Renal pelvis (tissue), 4 donors: ENCODE results near the gene TMTC1. TPM values are rescaled to one million over a fixed set of nuclear protein-coding genes. Genes with fewer than 3 reads are reported as not detected.
"Not testable (repeated sequence)": the region's sequence is repeated elsewhere in the genome, so short reads cannot be mapped to it uniquely, and the experiment has no call there.

Experiments used
- DNase-seq: peaks from one replicate; pipeline ENCODE4 v3.0.0-alpha.2; 2013
- polyA plus RNA-seq, 3 donors: library from polyadenylated mRNA; unstranded; fragments of 120-200 nt; gene quantifications; one replicate each; pipeline ENCODE4 v1.2.1, GENCODE V29; 2013; ENCODE audit not compliant: insufficient read length in 3 of 3

TMTC1 gene
- polyA plus RNA-seq, 3 donors = 20.4 to 24.3 (median 24.0) TPM

DNA sequence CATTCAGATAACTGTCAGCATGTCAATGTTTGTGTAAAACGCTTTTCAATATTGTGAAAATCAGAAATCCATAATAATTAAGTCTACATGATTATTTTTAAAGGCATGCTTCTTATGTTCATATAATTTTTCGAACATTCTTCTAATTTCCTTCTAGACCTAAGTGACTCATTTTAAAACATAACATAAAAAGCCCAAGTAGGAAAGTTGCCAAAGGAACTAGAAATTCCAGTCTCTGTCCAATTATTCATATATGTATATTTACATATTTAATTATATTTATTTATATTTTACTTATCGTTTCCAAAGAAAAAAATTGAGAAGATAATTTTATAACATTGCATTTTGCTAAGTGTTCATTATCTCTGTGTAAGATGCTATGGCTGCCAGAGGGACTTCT lies 110.4 kb downstream of the TMTC1 start:
- no peak for DNase-seq

DNA sequence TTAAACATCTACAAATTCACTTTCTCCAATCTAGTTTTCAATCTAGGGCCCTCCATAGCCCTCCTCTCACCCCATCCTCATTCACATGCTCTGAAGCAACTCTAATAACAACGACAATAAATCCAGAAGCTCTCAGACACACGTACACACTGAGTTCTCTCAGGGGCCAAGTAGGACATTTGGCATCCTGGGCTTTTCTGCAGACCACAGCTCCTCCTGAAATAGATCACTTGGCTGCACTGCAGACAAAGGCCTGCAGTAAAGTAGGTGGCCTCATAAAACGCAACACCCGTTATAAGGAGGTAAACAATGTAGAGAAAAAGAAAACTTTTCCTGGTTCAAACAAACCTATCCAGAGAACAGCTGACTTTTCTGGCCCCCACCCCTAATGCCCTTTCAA lies 111.2 kb downstream of the TMTC1 start:
- DNase-seq = no peak

DNA sequence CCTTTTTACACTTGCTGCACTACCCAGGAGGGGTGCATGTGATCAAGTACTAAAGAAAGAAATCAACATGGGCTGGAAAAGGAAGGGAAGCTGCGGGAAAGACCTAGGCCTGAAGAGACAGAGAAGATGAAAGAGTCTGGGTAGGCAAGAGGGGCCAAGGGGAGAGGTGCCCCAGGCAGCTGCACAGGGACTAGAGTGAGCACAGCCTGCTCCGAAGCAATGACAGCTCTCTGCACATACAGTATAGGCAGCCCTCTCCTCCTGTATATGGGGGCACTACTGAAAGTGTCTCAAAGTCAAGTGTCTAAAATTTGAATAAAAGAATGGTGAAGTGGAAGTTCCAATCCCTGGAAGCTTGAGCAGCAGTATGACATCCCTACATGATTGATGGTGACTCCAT lies 112.0 kb downstream of the TMTC1 start:
- DNase-seq = no peak

DNA sequence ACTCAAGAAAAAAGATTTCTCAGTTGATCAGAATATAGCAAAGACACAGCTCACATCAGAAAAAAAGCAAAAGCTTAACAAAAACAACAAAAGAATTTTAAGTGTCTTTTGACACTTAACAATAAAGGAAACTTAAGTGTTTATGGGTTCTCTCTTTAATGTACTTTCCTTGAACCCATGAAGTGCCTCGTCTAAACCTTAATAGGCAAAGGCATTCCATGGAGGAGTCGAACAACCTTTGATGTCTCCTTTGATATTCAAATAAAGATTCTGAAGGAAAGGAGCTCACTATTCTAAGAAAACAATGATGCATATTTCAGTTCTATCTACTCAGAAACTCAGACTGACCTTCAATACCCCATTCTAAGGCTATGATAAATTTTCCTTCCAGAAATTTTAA lies 116.7 kb downstream of the TMTC1 start:
- DNase-seq = no peak

DNA sequence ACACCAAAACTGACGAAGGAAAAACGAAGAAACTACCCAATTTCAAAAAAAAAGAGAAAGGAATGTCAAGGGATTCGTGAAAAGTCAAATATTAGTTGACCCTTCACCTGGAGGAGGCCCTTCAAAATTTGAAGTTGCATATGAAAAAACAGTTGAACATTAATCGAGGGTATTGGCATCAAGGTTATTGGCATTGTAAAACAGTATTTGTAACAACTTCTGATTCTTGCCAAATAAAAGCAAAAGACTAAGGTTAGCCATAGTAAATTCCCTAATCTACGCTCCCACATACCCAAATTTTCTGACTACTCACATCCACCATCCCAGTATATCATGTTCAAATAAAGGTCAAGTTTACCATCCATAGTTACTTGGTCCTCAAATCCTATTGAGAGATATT lies 118.6 kb downstream of the TMTC1 start:
- DNase-seq = no peak

DNA sequence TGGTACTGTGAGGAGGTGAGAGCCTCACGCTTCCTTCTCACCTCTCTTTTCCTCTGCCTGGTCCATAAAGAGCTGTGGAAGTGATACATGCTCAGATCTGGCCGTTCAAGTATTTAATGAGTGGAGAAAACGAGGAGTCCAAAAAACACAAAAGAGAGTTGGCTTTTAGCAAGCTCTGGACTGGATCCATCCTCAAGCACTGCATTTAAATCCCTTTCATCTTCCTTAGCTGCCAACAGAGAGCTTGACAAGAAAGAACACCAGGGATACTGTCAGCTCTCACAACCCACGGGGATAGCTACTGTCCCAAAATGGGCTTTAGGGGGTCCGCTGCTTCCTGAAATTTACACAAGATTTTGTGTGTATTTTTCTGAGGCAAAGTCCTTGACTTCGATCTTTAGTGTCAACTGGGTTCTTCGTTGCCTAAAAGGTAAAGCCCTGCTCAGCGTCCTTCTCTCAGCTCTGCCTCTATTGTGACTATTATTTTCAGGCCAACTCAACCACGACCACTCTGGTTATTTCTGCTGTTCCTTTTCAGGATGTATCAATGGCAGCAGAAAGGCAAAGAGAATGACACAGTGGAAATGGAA lies 120.9 kb downstream of the TMTC1 start:
- DNase-seq = no peak

DNA sequence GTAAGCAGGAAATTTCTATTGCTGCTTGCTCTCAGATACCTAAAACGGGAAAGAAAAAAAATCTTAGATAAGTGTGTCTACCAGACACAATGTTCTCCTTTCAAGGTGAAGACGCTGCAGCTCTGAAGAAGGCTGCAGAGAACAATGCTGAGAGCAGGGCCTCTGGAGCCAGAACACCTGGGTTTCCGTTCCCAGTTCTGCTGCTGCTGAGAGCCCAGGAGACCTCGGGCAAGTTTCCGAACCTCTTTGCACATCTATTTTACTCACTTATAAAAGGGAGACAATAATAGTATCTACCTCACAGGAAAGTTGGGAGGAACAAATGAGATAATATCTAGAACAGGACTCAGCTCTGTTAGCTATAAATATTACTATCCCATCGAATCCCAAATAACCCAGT lies 122.9 kb downstream of the TMTC1 start:
- DNase-seq = no peak

DNA sequence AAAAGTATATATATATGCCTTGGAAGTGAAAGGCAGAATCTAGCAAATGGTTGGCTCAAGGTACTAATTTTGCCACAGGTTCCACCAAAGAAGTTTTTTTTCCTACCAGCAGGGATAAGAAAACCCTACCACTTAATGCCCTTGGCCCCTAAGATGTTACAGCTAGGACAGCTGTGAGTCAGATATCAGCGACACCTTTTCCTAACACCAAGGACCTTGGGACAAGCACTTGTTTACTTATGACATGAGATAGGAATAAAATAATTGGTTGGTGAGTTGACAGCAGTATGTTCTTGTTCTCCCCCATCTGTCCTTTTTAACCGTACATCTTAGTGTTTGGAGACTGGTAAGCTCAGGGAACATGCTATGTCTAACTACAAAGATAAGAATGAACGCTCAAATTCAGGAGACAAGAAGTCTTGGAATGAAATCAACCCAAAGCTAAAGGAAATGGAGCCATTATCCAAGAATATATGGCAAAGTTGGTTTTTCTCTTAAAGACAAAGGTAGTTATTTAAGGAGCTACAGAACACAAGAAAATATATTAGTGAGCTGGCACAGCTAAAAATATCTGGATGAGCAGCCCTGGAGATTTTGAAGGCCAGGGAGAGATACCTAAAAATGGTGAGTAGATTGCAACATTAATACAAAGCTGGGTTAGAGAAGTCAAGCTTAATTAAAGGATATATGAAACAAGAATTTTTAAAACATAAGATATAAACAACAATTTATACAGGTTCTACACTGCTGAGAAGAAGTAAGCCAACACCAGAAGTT lies 126.8 kb downstream of the TMTC1 start:
- no peak for DNase-seq

DNA sequence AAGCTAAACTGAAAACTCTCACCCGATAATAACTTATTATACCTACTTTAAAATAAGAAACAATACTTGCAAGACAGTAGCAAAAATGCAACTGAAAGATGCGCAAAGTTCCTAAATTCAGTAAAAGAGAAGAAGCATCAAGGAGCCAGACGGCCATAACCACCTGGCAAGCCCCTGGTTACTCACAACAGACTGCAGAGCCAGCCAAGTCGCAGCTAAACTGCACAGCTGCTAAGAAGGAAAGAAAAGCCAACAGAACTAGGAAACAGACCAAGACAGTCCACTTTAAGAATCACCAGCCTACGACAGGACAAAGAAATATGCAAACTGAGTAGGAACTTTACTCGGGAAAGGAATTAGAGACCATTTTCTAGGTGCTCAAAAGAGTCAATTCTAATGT lies 127.9 kb downstream of the TMTC1 start:
- DNase-seq = no peak

DNA sequence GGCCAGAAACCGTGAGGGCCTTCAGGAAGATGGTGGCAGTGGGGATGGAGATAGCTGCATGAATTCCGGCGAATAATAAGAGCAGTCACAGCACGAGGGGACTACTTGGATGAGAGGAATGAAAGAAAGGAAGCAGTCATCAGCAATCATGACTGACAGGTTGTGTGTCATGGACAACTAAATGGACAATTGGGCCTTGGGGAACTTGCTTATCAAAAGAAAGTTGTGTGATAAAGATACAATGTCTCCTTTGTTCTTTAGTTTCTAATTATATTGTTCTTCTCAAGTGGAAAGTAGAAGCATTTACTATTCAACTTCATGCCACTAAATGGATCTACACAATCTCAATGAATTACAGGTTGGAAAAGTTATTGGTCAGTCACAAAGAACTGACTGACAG lies 130.5 kb downstream of the TMTC1 start:
- no peak for DNase-seq

DNA sequence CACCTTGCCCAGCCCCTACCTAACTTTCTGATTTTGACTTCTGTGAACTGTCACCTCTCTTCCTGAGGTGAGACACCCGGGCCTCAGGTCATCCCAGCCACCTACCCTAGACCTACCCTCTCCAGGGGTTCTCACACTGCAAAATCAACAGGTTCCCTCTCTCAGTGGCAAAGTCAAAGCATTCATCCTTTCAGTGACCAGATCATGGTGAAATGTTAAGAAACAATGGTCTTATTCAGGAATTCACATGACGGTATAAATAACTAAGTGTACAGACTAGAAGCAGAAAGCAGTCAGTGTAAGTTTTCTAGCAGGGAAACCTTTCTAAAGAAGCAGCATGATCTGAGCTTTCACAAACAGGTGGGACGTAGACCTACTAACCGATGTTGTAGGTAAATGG lies 133.4 kb downstream of the TMTC1 start:
- no peak for DNase-seq

DNA sequence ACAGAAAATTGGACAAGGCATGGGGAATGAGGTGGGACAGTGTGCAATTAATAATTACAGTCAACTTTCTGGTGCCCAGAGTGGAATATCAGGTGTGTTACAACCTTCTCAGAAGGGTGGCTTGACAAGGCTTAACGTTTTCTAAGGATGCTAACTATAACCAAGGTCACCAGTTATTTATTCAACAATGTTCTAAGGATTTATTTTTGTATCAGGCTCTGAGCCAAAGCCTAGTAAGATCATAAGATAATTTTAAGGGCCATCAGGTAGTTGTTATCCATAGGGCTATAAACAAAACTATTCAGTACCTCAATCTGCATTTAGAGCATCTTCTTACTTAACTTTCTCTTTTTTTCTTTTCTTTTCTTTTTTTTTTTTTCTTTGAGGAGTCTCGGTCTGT lies 134.0 kb downstream of the TMTC1 start:
- DNase-seq = no peak

DNA sequence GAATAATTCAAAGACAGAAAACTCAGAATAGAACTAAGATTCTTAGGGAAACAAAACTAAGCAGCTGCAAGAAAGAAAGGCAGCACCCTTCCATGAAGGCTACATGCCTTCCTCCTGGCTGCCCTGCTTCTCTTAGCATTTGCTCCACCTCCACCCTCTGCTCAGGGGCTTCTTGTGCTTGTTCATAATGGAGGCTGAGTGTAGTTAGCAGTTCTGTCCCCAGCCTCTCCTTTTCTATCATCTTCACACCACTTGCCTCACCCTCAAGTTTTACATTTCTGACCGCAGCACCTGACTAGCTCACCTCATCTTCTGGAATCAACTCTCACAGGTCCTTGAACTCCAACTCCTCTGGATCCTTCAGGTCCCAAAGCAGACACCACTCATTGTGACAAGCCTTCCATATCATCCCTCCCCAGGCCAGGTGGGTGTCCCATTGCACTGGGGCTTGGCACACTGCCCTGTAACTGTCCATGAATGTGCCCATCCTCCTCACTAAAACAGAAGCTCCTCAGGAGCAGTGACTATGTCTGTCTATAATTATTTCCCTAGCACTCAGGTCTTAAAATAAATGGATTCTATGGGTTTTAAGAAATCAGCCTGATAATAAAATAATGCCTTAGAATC lies 139.1 kb downstream of the TMTC1 start:
- no peak for DNase-seq

DNA sequence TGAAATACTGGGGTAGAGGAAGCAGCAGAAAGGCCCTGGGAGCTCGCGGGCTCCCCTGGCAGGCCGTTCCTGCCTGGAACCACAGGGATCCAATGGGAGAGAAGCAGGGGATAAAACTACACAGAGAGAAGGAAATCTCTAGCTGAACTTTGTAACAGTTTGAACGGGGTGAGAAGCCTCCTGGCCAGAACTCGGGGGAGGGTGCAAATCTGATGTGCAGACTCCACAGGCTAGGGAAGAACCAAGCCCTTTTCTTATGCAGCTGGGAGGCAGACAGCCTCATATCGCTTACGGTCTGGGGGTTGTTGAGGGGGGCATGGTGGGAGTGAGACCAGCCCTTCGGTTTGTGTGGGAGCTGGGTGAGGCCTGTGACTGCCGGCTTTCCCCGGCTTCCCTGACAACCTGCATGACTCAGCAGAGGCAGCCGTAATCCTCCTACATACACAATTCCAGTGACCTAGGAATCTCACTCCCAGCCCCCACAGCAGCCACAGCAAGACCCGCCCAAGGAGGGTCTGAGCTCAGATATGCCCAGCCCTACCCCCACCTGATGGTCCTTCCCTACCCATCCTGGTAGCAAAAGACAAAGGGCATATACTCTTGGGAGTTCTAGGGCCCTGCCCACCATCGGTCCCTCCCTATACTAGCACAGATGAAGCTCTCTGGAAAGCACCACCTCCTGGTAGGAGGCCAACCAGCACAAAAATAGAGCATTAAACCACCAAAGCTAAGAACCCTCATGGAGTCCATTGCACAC lies 143.0 kb downstream of the TMTC1 start:
- peak; percentile 35 for DNase-seq

DNA sequence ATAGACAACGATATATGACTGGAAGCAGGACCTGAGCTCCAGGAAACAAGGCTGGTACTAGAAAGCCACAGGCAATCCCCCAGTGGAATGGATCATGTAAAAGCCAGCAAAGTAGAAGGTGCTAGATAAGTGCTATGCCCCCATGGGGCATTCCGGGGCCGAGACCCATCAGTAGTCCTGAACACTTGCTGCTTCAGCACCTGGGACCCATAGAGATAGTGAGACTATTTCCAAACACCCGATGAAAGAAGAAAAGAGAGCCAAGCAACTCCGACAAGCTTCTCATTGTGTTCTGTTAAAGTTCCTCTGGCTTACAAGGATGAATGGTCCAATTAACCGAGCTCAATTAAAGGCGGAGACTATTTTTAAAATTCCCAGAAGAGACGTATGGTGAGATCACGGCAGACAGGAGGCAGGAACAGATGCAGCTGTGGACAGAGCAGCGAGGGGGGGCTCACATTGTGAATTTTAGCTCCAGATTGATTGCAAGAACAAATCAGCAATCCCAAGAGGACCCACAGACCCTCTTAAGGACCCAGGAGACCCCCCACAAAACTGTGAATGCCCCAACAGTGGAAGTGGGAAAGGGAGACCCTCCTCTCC lies 143.7 kb downstream of the TMTC1 start:
- no peak for DNase-seq

DNA sequence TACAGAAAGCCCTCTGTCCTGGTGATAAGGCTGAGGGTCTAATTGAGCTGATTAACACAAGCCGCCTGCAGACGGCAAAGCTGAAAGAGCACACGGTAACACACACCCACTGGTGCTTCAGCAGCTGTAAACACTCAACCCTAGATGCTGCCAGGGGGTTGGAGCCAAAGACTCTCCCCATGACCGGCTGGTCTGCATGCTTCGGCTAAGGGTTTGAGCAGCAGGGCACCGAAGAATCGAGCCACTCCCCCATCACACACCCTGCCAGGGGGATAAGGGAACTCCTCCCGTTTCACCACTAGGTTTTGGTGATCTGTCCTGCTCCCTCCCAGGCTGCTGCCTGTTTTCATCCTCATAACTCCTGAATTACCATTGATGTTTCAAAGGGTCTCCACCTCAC lies 145.2 kb downstream of the TMTC1 start:
- DNase-seq = no peak

DNA sequence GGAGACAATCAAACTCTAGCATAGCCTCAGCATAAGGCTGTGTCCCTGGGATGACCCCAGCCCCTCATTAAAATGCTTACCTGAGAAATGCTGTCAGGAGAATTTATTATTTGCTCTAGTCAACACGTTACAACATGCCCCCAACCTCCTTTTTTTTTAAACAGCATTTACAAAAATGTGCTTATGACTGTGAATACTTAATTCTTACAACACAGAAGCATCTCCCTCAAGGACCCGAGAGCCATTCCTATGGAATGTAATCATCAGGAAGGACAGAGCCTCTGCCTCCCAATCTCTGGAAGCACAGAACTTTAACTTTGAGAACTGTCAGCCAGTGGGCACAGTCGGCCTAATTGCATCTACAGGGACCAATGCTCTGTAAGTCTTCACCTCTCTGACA lies 149.7 kb downstream of the TMTC1 start:
- DNase-seq = no peak

DNA sequence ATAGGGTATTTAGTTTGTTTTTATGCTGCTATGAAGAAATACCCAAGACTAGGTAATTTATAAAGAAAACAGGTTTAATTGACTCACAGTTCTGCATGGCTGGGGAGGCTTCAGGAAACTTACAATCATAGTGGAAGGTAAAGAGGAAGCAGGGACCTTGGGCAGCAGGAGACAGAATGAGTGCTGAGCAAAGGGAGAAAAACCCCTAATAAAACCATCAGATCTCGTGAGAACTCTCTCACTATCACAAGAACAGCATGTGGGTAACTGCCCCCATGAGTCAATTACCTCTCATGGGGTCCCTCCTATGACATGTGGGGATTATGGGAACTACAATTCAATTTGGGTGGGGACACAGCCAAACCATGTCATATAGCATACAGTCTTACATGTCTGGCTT lies 153.6 kb downstream of the TMTC1 start:
- DNase-seq = not testable (repeated sequence)

DNA sequence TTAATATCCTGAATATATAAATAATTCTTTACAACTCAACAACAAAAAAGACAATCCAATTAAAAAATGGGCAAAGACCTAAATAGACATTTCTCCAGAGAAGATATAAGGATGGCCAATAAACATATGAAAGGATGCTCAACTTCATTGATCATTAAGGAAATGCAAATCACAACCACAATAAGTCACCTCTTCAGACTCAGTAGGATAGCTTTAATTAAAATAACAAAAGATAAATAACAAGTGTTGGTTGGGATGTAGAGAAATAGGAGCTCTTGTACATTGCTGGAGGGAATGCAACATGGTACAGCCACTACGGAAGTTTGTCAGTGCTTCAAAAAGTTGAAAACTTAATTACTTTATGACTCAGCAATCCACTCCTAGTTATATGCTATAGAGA lies 156.5 kb downstream of the TMTC1 start:
- no peak for DNase-seq

DNA sequence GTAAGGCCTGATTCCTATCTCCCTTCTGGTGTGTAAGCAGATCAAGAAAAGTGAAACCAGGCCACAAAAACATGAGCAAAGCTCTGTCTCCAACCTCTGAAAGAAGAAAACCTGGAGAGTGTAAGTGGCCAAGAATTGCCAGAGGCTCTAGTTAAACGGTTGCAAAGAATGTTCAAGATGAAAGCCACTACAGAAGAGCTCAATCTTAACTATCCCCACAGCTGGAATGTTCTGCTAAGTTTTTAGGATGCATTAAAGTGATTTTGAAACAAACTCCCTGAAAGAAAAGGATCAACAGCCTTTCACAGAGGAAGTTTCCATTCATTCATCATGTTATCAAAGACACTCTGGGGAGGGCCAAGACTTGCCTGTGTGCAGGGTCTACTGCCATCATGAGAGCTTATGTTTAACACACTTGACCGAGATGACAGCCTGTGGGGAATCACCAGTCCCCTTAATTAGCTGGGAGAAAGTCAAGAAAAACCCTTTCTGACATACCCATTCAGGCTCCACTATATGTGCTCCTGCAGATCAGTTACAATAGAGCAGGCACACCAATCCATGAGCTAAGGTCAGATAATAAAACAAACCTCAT lies 158.3 kb downstream of the TMTC1 start:
- DNase-seq = no peak

DNA sequence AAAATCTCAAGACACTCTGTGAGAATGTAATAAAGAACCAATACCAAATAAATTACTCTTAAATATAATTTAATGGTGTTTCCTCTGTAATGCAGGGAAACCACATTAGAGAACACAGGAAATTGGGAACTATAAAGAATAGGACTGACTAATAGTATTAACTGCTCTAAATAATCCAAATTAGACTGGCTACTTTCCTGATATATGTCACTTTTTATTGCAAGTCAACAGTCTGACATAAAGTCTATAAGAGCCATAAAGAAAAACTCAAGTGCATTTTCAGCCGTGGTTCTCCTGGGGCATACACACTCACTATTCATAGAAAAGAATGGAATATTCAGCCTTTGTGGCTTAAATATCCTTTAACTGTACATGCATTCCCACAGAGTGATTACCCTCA lies 161.5 kb downstream of the TMTC1 start:
- peak; percentile 58 for DNase-seq

DNA sequence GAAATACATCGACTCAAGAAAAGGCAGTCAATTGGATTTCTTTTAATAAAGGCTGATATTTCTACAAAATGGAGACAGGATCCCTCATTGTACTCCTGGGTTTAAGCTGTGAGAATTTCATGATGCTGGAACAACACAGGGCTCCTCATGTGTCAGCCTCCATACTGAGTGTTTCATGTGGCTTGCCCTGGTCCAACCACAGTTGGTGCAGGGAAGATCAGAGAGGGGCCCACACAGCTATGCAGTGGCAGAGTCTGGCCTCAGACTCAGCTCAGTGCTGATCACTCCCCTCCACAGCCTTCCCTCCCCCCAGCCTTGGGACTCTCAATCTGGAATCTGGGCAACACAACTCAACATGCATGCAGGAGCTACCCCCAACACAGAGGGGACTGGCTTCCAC lies 163.7 kb downstream of the TMTC1 start:
- no peak for DNase-seq
